ENCODE data around the gene MAFF.
"Not testable (repeated sequence)": the region's sequence is repeated elsewhere in the genome, so short reads cannot be mapped to it uniquely, and the experiment has no call there.

Gene MAFF

DNA sequence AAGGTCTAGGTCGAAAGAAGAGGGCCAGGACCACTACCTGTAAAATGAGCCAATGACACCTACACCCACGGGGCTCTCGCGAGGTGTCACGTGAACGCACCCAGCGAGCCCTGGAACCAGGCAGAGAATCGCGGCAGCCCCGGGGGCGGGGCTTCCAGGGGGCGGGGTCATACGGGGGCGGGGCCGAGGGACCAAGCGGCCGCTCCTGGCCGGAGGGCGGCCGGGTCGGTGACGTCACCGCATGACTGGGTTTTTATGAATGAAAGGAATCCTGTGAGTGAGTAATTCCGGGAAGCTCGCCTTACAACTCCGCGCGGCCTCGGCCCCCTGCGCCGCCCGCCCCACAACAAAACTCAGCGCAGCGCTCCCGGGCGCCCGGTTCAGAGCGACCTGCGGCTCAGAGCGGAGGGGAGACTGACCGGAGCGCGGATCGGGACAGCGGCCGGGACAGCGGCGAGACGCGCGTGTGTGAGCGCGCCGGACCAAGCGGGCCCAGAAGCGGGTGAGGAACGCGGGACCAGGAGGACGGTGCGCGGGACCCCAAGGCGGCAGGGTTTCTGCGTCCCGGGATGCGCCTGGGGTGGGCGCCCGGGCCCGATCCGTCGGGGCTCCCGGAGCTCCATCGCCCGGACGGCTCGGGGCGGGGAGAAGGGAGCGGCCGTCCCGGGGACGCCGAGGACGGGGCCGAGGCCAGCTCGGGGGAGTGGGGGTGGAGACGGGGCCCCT, at the start of gene MAFF:
MAFF (plus strand) TSS at position 284 of the 726 bp plus-strand sequence. CDS start 11,860 bp downstream, outside the sequence.
- FAIRE-seq = no peak

DNA sequence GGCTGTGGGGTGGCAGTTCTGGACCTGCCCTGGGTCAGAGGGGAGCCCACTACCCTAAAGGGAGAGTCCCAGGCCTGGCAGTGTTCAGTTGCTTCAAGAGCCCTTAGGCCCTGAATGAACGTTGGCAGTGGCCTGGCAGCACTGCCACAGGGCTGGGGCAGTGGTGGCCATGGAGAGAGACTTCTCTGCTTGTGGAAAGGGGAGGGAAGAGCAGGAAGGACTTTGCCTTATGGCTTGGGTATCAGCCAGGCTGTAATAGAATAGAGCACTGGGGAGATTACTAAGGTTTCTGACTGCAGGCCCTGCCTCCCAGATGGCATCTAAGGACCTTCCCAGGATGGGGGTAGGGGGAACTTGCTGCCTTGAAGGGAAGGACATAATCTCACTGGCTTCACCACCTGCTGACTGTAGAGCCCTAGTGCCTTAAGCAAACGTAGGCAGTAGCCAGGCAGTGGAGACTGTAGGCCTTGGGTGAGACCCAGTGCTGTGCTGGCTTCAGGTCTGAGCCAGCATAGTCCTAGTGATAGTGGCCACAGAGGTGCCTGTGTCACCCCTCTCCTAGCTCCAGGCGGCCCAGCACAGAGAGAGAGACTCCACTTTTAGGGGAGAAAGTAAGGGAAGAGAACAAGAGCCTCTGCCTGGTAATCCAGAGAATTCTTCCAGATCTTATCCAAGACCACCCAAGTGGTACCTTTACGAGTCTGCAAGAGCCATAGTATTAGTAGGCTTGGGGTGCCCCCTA, 47.8 kb upstream of the MAFF start:
- FAIRE-seq = no peak

DNA sequence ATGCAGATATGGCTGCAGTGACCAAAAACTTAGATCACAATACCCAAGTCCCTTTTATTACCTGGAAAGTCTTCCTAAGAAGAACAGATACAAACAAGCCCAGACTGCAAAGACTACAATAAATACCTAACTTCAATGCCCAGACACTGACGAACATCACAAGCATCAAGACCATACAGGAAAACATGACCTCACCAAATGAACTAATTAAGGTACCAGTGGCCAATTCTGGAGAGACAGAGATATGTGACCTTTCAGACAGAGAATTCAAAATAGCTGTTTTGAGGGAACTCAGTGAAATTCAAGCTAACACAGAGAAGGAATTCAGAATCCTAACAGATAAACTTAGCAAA, 47.3 kb upstream of the MAFF start:
- FAIRE-seq = not testable (repeated sequence)

DNA sequence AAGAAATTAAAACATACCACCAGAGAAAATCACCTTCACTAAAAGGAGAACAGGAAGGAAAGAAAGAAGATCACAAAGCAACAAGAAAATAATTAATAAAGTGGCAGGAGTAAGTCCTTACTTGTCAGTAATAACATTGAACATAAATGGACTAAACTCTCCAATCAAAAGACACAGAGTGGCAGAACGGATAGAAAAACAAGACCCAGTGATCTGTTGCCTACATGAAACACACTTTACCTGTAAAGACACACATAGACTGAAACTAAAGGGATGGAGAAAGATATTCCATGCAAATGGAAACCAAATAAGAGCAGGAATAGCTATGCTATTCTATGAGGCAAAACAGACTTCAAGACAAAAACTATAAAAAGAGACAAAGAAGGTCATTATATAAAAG, 46.1 kb upstream of the MAFF start:
- no peak for FAIRE-seq

DNA sequence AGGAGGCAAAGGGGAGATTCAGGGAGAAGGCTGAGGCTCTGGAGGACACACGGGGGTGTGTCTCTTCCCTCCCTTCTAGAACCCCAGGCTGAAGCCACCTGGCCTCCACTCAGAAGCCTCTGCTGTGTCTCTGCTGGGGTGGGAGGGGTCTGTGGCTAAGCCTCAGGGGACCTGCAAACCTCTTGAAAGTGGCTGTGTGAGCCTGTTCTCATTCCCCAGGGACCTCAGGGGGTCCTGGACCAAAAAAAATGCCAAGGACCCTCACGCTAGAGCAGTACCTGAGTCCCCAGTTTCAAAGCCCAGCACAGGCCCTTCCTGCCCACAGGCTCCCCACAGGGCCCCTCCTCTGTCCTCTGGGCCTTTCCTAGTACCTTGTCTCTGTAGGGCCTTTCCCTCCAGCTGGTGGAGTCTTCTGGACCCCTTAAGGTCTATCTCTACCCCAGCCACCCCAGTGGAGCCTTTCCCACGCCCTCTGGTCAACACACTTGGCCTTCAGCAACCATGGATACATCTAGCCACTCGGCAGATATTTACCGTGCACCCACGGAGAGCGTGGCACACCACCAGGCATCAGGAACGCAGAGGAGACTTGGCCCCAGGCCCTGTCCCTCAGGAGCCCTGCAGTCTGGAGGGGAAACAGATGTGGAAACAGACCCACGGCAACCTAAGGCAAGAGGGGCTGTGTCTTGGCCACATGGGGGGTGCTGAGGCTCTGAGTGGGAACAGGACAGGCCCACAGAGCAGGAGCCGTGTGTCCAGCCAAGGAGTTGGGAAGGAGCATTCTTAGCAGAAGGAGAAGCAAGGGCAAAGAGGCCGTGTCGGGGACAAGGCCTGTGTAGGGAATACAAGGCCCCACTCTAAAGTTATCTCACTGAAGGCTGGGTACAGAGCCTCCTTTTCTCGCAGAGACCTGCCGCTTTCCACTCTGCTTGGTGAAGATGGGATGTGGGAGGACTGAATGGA, 38.6 kb upstream of the MAFF start:
- FAIRE-seq = no peak

DNA sequence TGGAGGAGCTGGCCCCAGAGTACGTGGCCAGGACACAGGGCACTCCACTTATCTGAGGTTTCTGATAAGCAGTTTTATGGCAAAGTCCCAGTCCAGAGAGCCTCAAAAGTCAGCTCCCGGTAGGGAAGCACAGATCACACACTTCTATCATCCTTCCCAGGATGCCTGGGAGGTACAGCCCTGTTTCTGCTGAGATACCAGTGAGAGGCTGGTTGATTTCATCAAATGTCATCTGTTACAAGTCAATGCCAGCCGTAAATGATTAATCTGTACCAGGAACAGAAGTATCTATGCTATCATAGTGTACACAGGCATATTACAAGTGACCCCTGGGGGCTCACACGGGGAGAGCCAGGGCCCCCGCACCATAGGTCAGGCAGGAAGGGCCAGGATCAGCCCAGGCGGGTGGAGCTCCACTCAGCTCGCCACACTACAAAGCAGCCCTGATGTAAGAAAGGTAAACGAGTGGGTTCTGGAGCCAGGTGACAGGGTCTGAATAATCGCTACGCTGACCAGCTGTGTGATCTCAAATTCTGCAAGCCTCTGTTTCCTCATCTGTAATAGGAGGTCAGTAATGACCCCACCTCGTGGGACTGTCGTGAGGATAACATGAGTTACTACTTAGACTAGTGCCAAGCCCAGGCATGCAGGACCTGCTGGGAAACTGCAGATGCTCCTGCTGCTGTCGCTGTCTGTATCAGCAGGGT, 37.8 kb upstream of the MAFF start:
- no peak for FAIRE-seq

DNA sequence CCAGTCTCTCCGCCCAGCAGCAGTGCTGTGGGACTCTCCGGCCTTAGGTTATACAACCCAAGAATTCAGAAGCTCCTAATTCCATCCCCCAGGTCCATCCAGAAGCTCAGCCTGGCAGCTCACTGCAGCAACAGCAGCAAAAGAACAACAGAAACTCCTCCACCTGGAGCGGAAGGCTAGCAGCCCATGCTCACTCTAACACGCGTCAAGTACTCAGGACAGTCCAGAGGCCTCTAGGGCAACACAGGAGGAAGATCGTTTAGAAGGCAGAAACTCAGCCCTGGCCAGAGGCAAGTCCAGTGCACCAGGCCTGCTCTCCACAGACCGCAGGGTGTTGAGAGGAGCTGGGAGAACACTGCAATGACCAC, 37.3 kb upstream of the MAFF start:
- no peak for FAIRE-seq

- FAIRE-seq = no peak
These were observed 35.7 kb upstream of the MAFF start for GRCh38 chr22:38165922-38166593.

DNA sequence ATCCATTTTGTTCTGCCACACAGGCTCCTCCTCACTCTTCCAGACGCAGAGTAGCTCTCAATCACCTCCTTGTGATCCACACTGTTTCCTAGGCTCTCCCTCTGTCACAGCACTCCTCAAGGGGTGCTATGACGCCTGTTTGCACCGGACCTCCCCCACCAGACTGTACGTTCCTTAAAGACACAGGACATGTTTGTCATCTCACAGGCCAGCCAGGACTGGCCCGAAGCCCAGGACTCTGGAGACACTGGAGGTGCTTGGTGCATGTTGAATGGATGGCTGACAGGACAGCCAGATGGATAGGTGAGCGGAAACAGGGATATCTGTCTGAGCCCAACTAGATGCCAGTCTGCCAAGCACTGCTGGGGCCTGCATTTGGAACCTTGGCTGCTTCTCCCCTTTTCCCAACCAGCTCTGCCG, 33.8 kb upstream of the MAFF start:
- FAIRE-seq = no peak

DNA sequence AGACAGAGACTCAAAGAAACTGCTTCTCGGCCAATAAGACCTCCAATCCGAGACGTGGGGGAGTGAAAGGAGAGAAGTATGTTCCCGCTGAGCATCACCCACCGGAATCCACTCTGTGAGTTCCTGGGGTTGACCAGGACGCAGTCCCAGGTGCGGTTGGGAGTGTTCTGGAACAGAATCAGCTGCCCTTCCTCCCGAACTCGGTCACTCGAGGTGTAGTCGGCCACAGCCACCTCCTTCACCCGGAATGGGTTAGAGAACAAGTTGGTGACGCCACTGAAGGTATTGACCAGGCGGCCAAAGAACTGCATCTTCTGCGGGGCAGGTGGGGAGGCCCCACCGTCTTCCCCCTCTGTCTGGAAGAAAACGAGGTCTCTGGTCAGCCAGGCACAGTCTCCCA, 32.7 kb upstream of the MAFF start:
- no peak for FAIRE-seq

DNA sequence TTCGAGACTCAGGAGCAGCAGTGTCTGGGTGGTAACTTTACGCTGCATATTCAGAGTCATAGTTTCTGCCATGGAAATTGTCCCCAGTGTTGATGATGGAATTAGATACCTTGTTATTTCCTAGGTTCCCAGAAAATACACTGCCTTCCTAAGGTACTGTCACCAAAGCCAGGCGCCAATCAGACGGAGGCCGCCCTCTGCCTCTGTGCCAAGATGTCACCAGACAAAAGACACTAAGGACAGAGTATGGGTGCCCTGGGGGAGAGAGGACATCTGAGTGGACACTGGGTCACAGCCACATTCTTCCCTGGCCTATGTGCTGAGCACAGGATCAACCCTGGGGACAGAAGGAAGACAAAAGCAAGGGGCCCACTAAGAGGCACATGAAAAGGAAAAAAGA, 31.3 kb upstream of the MAFF start:
- FAIRE-seq = no peak

DNA sequence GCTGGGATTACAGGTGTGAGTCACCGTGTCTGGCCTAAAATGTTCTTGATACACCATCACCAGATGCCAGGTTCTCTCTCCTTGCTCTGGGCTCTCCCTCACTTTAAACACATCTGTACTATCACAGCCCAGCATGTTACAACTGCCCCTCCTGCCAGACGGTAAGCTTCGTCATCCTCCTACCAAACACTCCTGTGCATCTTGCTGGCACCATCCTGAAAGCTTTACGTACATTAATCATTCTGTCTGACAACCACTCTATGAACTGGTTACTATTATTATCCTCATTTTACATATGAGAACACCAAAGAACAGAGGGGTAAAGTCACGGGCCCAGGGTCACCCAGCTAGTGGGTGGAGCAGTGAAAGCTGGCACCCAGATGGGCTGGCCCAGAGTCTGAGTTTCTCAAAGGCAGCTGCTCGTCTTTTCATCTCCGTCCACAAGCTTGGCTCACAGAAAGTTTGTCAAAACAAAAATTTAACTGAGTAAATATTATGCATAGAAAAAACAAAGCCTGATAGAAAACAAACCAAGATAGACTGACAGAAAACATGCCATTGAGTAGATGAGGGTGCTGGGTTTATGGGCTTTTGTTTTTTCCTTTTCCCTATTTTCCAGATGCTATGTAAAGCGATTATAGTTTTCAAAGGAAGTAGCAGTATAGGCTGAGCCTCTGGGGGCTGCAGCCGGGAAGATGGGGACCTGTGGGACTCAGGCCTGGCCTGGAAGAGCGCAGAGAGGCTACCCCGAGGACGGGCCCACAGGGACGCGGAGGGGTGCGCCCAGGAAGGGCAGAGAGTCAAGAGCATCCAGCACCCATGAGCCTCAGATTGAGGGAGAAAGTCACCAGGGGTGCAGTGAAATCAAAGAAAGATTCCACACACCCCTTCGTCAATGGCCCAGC, 29.6 kb upstream of the MAFF start:
- no peak for FAIRE-seq

DNA sequence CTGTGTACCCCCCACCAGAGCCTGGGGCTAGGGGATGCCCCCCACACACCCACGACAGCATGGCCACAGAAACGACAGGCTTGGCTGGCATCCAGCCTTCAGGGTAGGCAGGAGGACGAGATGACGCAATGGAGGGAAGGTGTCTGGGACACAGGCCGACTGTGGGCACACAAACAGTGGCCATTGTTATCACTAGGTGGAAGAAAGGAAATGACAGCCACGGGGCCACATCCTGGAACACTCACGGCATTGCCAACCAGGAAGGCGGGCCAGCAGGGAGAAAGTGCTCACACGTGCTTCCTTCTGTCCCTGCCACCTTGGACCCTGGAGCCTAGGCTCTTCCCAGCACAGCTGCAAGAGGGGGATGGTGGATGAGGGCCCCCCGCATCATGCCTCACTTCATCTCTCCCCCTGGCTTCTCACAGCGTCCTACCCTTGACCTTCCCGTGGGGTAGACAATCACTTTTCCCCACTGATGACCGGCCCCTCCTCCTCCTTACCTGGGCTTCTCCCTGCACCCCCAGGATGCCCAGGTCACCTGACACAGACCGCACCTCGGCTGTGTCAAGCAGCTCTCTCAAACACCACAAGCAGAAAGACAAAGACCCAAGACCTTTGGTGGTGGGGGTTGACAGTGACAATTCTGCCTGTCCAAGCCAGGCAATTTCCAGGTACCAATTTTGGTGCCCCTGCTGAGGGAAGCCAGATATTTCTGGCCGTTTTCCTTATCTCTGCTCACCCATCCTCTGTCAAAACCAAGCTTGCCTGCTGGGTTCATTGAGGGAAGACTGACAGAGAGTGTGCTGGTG, 28.8 kb upstream of the MAFF start:
- no peak for FAIRE-seq

- FAIRE-seq = no peak
These were observed 28.2 kb upstream of the MAFF start for GRCh38 chr22:38173641-38173906.

DNA sequence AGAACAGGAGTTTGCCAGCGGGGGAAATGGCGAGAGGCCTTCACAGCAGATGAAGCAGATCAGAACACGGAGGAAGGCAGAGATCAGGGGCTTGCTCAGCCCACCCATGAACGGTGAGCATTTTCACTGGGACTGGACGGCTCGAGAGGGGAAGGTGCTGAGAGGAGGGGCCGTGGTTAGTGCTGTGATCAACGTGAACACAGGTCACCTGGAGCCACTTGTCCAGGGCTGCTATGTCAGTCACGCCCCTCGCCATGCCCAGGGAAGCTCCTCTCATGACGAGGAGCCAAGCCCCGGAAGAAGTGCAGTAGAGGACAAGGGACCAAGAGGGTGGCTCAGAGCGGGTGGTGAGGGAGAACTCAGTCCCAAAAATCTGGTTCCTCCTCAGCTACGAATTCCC, 27.2 kb upstream of the MAFF start:
- FAIRE-seq = no peak

DNA sequence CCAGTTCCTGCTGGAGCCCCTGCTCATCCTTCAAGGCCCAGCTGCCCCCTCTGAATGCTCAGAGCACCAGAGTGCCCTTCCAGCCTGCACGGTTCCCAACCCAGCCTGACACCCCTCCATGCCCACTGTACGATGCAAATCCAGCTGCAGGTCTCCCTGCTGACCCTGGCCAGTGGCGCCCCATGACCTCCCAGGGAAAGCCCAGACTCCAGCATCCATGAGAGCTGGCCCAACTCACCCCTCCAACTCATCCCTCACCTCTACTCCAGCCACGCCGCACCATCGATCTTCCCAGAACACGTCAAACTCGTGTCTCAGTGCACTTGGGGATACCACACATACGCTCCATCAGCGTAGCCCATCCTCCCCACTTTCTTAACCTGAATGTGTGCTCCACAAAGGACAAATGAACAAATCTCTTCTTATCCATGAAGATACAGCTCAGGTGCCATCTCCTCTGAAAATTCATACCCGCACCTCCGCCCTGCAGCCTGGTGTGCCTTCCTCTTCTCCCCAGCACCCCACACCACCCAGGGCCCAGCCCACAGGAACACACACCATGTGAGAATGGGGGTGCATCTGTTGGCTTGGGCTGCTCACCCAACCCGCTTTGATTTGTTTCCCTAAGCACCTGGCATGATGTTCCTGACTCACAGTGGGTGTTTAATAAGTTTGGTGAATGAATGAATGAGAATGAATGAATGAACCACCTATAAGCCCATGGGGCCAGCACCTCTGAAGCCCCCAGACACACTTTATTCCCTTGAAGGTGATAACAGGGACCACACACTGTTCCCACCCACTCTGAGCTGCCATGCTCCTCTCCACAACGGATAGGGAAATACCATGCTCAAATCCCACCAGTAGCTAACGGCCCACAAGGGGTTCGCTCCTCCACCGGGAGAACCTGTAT, 26.3 kb upstream of the MAFF start:
- FAIRE-seq = no peak

- no peak for FAIRE-seq
These were observed 25.5 kb upstream of the MAFF start for GRCh38 chr22:38176170-38176741.

DNA sequence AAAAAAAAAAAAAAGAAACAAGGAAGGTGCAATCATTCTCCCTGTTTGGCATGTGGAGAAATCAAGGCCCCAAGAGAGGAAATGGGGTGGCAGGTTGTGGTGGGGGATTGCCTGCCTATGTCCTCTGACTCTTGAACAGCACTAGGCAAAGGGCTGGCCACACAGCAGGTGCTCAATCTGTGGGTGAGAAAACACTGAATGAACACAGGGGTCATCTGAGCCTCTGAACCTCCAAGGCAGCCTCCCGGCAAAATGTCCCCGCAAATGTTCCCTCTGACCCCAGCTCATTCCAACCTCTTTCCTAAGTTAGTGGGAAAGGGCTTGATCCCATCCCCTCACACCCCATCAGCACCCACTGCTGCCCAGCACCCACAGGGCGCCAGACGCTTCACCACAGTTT, 24.8 kb upstream of the MAFF start:
- FAIRE-seq = no peak

DNA sequence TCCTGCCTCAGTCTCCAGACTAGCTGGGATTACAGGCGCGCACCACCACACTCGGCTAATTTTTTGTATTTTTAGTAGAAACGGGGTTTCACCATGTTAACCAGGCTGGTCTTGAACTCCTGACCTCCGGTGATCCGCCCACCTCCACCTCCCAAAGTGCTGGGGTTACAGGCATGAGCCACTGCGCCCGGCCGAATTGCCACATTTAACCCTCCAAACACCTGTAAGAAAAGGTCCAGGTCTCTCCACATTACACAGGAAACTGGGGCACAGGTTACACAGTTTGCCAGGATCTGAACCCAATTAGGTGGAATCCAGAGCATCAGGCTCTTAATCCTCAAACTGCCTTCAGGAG, 24.2 kb upstream of the MAFF start:
- not testable (repeated sequence) for FAIRE-seq
